Embryonic facial prominence (tissue), 1 donor: ENCODE results near the gene ZNF287.

Experiments used
- DNase-seq: peaks from one replicate; pipeline ENCODE4 v3.0.0-alpha.2; 2016; ENCODE audit errors: extremely low spot score

ZNF287 gene

GRCh38 chr17:16516594-16517051, 52.4 kb downstream of the ZNF287 start:
- no peak for DNase-seq

GRCh38 chr17:16515933-16516332, 53.1 kb downstream of the ZNF287 start:
- no peak for DNase-seq

- DNase-seq: no peak
Measured at GRCh38 chr17:16513873-16514272, 55.1 kb downstream of the ZNF287 start.

GRCh38 chr17:16512011-16512410, 57.0 kb downstream of the ZNF287 start:
- no peak for DNase-seq

- no peak for DNase-seq
Measured at GRCh38 chr17:16511593-16511992, 57.4 kb downstream of the ZNF287 start.

- DNase-seq: no peak
Measured at GRCh38 chr17:16507918-16508533, 61.0 kb downstream of the ZNF287 start.

GRCh38 chr17:16506188-16506587, 62.8 kb downstream of the ZNF287 start:
- DNase-seq: no peak

GRCh38 chr17:16504984-16505383, 64.0 kb downstream of the ZNF287 start:
- no peak for DNase-seq
